DOHH2 (cell line): ENCODE measurements around the gene TXN.
A peak's percentile ranks its signal among the peaks of the same experiment; 100 is the strongest.
"Not testable (repeated sequence)": the region's sequence is repeated elsewhere in the genome, so short reads cannot be mapped to it uniquely, and the experiment has no call there.

Source experiments
- H3F3A ChIP-seq: fragments of 200-600 bp; sonication (generic), shearing (Covaris generic); 2 replicates; pipeline ENCODE4 v1.6.0; 2016; ENCODE audit warnings: antibody characterized with exemption, mild to moderate bottlenecking; ENCODE audit not compliant: control insufficient read depth, insufficient read depth
- H3K27ac ChIP-seq: fragments of 200-600 bp; sonication (generic); 2 replicates; pipeline ENCODE4 v1.5.1; 2014; ENCODE audit warnings: low read depth, mild to moderate bottlenecking, low read length, moderate library complexity
- H3K27me3 ChIP-seq: fragments of 200-600 bp; sonication (generic); 2 replicates; pipeline ENCODE4 v1.6.1; 2014; ENCODE audit warnings: mild to moderate bottlenecking, low read length, mixed read lengths; ENCODE audit not compliant: control insufficient read depth
- H3K36me3 ChIP-seq: fragments of 200-600 bp; sonication (generic); 2 replicates; pipeline ENCODE4 v1.6.1; 2014; ENCODE audit warnings: mild to moderate bottlenecking, low read length, moderate library complexity, mixed read lengths; ENCODE audit not compliant: control insufficient read depth
- H3K4me1 ChIP-seq: fragments of 200-600 bp; sonication (generic); 2 replicates; pipeline ENCODE4 v1.6.1; 2014; ENCODE audit warnings: mild to moderate bottlenecking, low read length, mixed read lengths; ENCODE audit not compliant: control insufficient read depth
- H3K4me2 ChIP-seq: fragments of 200-600 bp; sonication (generic); 2 replicates; pipeline ENCODE4 v1.6.0; 2014; ENCODE audit warnings: mild to moderate bottlenecking, low read length, moderate library complexity
- H3K4me3 ChIP-seq: fragments of 200-600 bp; sonication (generic); 2 replicates; pipeline ENCODE4 v1.5.1; 2014; ENCODE audit warnings: mild to moderate bottlenecking, low read length, mixed read lengths
- H3K79me2 ChIP-seq: fragments of 200-600 bp; sonication (generic); 2 replicates; pipeline ENCODE4 v1.6.1; 2014; ENCODE audit warnings: mild to moderate bottlenecking, low read length, mixed read lengths; ENCODE audit not compliant: control insufficient read depth
- H3K9me2 ChIP-seq: fragments of 200-600 bp; sonication (generic); replicated peaks from 2 replicates; pipeline ENCODE4 v1.6.1; 2014; ENCODE audit warnings: mild to moderate bottlenecking, low read length, mixed read lengths; ENCODE audit not compliant: control insufficient read depth
- H3K9me3 ChIP-seq: fragments of 200-600 bp; sonication (generic); 2 replicates; pipeline ENCODE4 v1.6.1; 2014; ENCODE audit warnings: antibody characterized with exemption, low read length, mixed read lengths; ENCODE audit not compliant: control insufficient read depth, insufficient read depth
- H4K20me1 ChIP-seq: fragments of 200-600 bp; sonication (generic); 2 replicates; pipeline ENCODE4 v1.6.0; 2014; ENCODE audit warnings: low read depth, mild to moderate bottlenecking, antibody characterized with exemption, low read length, moderate library complexity; ENCODE audit not compliant: control insufficient read depth, insufficient read depth
- EZH2phosphoT487 ChIP-seq: fragments of 200-600 bp; sonication (generic); IDR thresholded peaks from 2 replicates; pipeline ENCODE4 v1.6.1; 2017; ENCODE audit warnings: borderline replicate concordance, mild to moderate bottlenecking, antibody characterized with exemption, low read length, moderate library complexity, mixed read lengths
- TF ChIP-seq, protein P1 (sequence below): fragments of 200-600 bp; sonication (generic); IDR thresholded peaks from one replicate; pipeline ENCODE4 v1.5.1; 2014; ENCODE audit warnings: antibody characterized with exemption, mild to moderate bottlenecking, low read depth, low read length; ENCODE audit not compliant: poor library complexity, severe bottlenecking

The TXN gene

DNA sequence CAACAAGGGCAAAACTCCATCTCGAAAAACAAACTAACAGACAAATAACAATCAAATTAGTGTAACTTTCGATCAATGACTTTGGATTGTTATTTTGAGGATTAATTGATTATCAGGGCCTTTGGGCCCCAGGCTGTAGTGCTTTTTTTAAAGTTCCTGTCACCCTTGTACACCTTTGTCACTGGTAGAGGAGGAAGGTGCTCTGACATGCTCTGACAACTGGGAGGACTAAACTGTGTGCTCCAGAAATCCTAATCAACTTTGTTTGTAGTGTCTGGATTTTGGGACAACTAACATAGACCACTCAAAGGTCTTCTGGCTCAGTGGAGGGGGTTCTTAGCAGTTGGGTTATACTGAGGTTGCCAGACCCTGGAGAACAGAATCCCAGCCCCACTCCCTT is 1.8 kb downstream of the TXN start:
- Histone ChIP-seq H4K20me1 (peaks cover 16% of the 10 kb centered on the region; the same call in 1 of the 2 replicates), H3K27me3 (peaks cover 22% of the 10 kb centered on the region), H3K36me3 (peaks cover 24% of the 10 kb centered on the region), H3K4me3 (peak overlapping the region; percentile 73), H3K79me2 (peaks cover 67% of the 10 kb centered on the region), H3K4me2 (peak overlapping the region; percentile 91), H3K9me3 (no peaks in the 10 kb centered on the region), H3F3A (no peaks in the 10 kb centered on the region), H3K4me1 (peaks cover 32% of the 10 kb centered on the region), H3K9me2 (no peaks in the 10 kb centered on the region), H3K27ac (no peak overlapping the region)
- TF ChIP-seq, protein P1, sequence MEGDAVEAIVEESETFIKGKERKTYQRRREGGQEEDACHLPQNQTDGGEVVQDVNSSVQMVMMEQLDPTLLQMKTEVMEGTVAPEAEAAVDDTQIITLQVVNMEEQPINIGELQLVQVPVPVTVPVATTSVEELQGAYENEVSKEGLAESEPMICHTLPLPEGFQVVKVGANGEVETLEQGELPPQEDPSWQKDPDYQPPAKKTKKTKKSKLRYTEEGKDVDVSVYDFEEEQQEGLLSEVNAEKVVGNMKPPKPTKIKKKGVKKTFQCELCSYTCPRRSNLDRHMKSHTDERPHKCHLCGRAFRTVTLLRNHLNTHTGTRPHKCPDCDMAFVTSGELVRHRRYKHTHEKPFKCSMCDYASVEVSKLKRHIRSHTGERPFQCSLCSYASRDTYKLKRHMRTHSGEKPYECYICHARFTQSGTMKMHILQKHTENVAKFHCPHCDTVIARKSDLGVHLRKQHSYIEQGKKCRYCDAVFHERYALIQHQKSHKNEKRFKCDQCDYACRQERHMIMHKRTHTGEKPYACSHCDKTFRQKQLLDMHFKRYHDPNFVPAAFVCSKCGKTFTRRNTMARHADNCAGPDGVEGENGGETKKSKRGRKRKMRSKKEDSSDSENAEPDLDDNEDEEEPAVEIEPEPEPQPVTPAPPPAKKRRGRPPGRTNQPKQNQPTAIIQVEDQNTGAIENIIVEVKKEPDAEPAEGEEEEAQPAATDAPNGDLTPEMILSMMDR: no peak
- no peak for TF ChIP-seq EZH2phosphoT487

DNA sequence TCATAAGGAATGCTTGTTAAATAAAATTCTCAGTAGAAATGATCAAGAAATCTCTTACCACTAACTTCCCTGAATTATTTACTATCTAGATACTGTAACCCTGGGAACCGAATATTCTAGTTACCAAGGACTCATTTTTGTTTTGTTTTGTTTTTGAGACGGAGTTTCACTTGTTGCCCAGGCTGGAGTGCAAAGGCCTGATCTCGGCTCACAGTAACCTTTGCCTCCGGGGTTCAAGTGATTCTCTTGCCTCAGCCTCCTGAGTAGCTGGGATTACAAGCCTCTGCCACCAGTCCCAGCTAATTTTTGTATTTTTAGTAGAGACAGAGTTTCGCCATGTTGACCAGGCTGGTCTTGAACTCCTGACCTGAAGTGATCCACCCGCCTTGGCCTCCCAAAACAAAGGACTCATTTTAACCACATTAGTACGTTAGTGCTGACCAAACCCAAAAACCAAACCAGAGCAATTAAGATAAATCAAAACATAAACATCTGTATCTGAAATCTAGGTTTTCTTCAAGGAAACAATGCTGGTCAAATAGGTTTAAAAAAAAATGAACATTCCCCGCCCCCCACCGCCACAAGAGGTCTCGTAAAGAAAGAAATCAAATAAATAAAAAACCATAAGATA is 3.7 kb downstream of the TXN start:
- Histone ChIP-seq H3K9me2 (no peaks in the 10 kb centered on the region), H3K4me1 (peaks cover 31% of the 10 kb centered on the region), H3K4me3 (no peak overlapping the region), H4K20me1 (peaks cover 16% of the 10 kb centered on the region; the same call in 1 of the 2 replicates), H3K9me3 (no peaks in the 10 kb centered on the region), H3K27ac (no peak overlapping the region), H3K4me2 (peak overlapping the region; percentile 91; the same call in 1 of the 2 replicates), H3F3A (no peaks in the 10 kb centered on the region), H3K27me3 (peaks cover 9% of the 10 kb centered on the region), H3K36me3 (peaks cover 36% of the 10 kb centered on the region), H3K79me2 (peaks cover 71% of the 10 kb centered on the region)
- no peak for TF ChIP-seq EZH2phosphoT487
- TF ChIP-seq, protein P1: no peak

DNA sequence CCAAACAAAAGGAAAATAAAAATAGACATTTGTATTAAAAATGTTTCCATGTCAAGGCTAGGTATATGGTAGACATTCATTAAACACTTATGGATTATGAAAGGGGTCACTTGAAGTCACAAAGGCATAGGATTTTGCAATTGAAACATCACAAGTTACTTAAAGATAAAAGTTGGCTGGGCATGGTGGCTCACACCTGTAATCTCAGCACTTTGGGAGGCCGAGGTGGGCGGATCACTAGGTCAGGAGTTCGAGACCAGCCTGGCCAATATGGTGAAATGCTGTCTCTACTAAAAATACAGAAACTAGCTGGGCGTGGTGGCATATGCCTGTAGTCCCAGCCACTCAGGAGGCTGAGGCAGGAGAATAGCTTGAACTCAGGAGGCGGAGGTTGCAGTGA is 4.5 kb downstream of the TXN start:
- not testable (repeated sequence) for H3F3A ChIP-seq, H3K4me2 ChIP-seq, H3K9me3 ChIP-seq, H3K27ac ChIP-seq, H3K4me3 ChIP-seq, H3K27me3 ChIP-seq, H3K9me2 ChIP-seq
- peaks cover 23% of the 10 kb centered on the region for H3K4me1 ChIP-seq
- H3K79me2 ChIP-seq: peaks cover 71% of the 10 kb centered on the region
- peaks cover 16% of the 10 kb centered on the region; the same call in 1 of the 2 replicates for H4K20me1 ChIP-seq
- H3K36me3 ChIP-seq: peaks cover 41% of the 10 kb centered on the region

DNA sequence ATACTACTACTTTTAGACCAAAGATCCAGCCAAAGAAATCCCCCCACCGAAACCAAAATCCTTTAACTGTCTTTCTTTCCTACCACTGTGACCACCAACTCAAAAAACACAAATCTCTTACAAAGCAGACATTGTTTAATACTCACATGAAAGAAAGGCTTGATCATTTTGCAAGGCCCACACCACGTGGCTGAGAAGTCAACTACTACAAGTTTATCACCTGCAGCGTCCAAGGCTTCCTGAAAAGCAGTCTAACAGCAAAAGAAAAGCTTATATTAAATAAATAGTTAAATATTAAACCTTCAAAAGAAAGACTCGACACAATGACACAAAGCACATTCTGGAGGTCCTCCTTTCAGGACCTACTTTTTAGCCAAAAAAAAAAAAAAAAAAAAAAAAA is 5.1 kb downstream of the TXN start:
- Histone ChIP-seq H3K4me2 (no peak overlapping the region), H3F3A (no peaks in the 10 kb centered on the region), H3K27me3 (no peaks in the 10 kb centered on the region), H3K4me1 (peaks cover 23% of the 10 kb centered on the region), H3K27ac (no peak overlapping the region), H3K79me2 (peaks cover 74% of the 10 kb centered on the region), H3K4me3 (no peak overlapping the region), H3K9me2 (no peaks in the 10 kb centered on the region), H3K36me3 (peaks cover 47% of the 10 kb centered on the region), H4K20me1 (peaks cover 21% of the 10 kb centered on the region; the same call in 1 of the 2 replicates), H3K9me3 (no peaks in the 10 kb centered on the region)
- TF ChIP-seq EZH2phosphoT487: no peak
- TF ChIP-seq, protein P1: no peak
